Heart left ventricle (tissue), 13 donors: Measurements from ENCODE around the gene SQOR.

Experiments used
- CTCF ChIP-seq, 12 donors: fragments of 200-600 bp; sonication (generic) in 4 of 12; IDR thresholded peaks; one replicate each; pipeline versions ENCODE4 v1.5.0 to v1.8.0; 2018 to 2022; ENCODE audit warnings: antibody characterized with exemption in 12 of 12, mild to moderate bottlenecking in 5 of 12
- POLR2A ChIP-seq, 2 donors: fragments of 450-650 bp; IDR thresholded peaks; one replicate each; pipeline ENCODE4 v1.6.1; 2017; ENCODE audit warnings: antibody characterized with exemption in 2 of 2, mild to moderate bottlenecking in 2 of 2, moderate library complexity in 2 of 2
- donor health status: ischemic (EF 13 %, LVEDD 7.1; RV severe dilation, severe dysfunction).
- donor health status: DM: no; HTN: yes; CAD: no.
- donor health status: DM: no; HTN: no; CAD: no.
- donor health status: ischemic (EF 25% LVEDD 6.9; RV normal size, moderate dysfunction).
- donor health status: ischemic (EF 25% LVEDD 5.7; RV mildly dilated, moderate dysfunction).
- donor health status: ischemic (EF 35%, LVEDD 5.7; RV mildly dilated, moderate dysfunction).
- donor health status: nonischemic (EF 11% LVEDD 7.7; RV severe dilation, severe dysfunction).
- donor health status: DM: yes; HTN: yes; CAD: no.
- donor health status: PGD.
- donor health status: ischemic (EF 29% LVEDD 5.4; RV normal size, mild dysfunction).
- donor health status: nonischemic (EF 23%, LVEDD 6.1; RV moderate dilation, normal function).

- TF ChIP-seq CTCF (IDR thresholded peaks at IDR 0.05) (no peak), POLR2A (IDR thresholded peaks at IDR 0.05) (no peak)
Observed at GRCh38 chr15:45612790-45613415, 21.9 kb upstream of the SQOR start.
